GM10847 (cell line): Measurements from ENCODE around the gene KCNIP3.

ENCODE experiments used
- POLR2A ChIP-seq: IDR thresholded peaks from 2 replicates; pipeline ENCODE4 v1.6.1; 2011; ENCODE audit not compliant: insufficient read length; ENCODE audit errors: extremely low read depth

The KCNIP3 gene

GRCh38 chr2:95296880-95297487 lies at the start of gene KCNIP3:
Gene KCNIP3, plus strand, starts transcription at chr2:95297347. Its CDS starts 92 bp downstream, at chr2:95297439.
- TF ChIP-seq POLR2A: no peak

GRCh38 chr2:95258271-95258670 lies 38.9 kb upstream of the KCNIP3 start:
- no peak for TF ChIP-seq POLR2A

- no peak for TF ChIP-seq POLR2A
Observed at GRCh38 chr2:95260028-95261023, 36.8 kb upstream of the KCNIP3 start.

GRCh38 chr2:95261602-95262001 lies 35.5 kb upstream of the KCNIP3 start:
- TF ChIP-seq POLR2A: no peak

GRCh38 chr2:95262896-95263542 lies 34.1 kb upstream of the KCNIP3 start:
- TF ChIP-seq POLR2A: no peak

GRCh38 chr2:95264624-95265023 lies 32.5 kb upstream of the KCNIP3 start:
- TF ChIP-seq POLR2A: no peak

DNA sequence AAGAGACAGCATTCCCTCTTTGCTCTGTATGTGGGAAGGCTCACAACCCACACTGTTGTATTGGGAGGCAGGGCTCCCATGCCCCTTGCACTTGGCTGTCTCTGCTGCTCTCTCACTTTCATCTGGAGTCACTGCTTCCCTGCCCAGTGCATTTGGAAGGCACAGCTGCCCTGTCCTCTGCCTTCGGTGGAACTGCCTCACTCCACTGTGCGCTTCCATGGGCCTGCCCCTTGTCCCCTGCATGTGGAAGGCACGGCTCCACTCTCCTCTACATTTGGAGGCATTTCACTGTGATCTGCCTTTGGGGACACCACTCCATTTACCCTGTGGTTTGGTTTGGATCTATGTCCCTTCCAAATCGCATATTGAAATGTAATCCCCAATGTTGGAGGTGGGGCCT lies 32.0 kb upstream of the KCNIP3 start:
- TF ChIP-seq POLR2A: no peak

DNA sequence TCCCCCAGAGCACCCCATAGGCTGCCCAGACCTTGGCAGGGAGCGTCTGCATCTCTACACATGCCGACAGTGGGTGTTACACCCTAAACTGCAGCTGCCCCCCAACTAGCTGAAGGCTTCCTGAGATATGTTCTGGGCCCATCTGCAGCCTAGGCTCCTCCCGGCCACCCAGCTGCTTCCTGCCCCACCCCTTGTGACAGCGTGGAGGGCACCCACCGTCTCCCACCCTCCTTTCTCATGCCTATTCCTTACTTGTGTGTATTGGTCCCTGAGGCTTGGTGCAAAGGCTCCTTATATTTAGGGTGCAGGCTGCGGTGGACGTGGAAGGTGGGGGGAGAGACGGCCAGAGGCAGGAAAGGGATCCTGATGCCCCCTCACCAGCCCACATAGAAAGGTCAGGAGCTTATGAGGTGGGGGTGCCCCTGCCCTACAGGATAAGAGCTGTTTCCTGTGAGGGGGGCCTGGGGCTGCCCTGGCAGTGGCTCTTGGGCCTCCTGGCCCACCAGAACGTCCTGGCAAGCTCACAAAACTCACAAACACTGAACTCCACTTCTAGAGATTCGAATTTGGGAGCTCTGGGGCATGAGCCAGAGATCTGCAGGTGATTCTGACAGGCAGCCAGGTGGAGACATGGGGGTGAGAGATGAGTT lies 30.2 kb upstream of the KCNIP3 start:
- no peak for TF ChIP-seq POLR2A

DNA sequence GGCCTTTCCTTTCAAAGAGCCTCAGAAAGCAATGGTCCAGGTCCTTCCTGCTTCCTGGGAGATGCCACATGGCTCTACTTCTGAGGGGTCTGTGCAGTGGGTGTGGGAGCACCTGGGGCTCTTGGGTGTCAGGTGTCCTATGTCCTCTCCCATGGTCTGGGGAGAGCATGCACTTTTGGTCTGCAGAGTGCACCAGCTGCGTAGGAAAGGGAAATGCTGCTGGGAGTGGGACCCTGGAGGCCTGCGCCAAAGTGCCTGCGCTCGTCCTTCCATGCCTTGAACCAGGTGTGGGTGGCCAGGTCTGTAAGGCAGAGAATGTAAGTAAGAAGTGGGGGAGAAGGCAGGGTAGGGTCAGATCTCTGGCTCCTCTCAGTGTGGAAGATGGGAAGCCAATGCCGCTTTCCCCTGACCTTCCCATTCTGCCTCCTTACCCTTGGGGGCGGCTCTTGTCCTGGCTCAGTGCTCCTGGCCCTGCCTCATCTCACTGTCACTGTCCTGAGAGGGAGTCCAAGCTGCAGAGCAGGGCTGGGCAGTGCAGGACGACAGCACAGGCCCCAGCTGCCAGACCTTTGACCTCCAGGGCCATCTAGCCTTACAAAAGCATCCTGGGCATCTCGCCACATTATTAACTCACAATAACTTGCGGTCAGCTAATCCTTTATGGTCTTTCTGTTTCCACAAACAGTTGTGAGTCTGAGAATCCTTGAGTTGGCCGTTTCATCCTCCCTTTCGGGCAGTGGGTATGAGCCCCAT lies 29.5 kb upstream of the KCNIP3 start:
- no peak for TF ChIP-seq POLR2A

DNA sequence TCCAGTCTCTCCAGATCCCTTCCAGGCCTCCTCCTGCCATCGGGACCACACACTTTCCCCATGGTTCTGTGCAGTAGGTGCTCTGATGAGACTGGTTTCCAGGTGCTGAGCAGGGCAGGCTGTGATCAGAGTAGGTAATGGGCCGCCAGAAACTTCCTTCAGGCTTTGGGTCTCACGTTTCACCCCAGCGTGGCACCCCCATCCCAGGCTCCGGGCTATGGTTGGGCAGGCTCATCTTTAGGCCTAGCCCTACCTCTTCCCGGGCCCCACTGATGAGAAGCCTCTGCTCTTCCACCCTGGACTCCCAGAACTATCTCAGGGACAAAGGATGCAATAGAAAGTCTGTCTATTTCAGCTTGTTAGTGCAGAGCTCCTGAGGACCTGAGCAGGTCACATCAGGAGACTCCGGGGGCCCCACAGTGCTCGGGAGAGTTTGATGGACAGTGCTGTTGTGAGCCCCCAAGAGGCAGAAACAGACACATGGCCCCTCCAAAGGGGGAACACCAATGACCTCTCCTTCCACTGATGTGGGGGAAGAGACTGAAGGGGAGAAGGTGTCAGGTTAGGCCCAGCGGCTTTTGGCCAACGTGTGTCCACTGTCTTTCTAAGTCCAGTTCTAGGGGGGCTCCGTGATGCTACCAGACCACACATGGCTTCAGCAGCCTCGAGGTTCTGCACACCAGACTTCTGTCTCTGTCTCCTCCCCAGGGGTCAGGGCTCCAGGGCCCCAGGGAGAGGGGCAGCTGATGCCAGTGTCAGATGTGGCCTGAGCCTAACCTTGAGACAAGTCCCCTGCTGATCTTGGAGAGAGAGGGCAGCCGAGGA lies 28.7 kb upstream of the KCNIP3 start:
- no peak for TF ChIP-seq POLR2A

DNA sequence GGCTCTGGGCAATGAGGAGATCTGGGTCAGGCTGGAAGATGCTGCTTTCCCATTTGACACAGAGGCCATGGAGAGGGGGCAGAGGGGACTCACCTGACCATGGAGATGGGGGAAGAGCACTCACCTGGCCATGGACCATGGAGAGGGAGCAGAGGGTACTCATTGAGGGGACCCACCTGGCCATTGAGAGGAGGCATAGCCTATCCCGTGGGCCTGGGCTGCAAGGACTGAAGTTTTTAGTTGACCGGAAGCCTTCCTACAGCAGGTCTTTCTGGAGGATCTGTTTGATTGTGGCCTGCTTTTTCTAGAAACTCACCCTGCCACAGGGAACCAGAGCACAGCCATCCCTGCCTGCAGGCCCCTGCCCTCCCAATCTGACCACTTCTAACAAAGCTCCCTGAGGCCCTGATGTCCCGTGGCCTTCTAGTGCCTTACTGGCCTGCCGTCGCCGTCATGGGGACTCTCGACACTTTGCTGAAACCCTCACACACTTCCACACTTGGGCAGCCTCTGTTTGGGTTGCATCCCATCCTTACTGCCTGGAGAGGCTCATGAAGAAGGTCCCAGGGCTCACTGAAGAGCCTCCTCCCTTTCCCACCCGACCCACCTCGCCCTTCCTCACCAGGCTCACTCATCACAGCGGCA lies 28.0 kb upstream of the KCNIP3 start:
- no peak for TF ChIP-seq POLR2A

GRCh38 chr2:95270541-95271081 lies 26.5 kb upstream of the KCNIP3 start:
- no peak for TF ChIP-seq POLR2A

GRCh38 chr2:95271381-95271971 lies 25.7 kb upstream of the KCNIP3 start:
- no peak for TF ChIP-seq POLR2A
